DMS53 (cell line): Measurements from ENCODE around the gene TPD52L1.

Experiments
- DNase-seq: peaks from one replicate; lab custom pipeline; 2025; lab: John Stamatoyannopoulos, UW

TPD52L1 gene

GRCh38 chr6:125237764-125238163 is 84.2 kb downstream of the TPD52L1 start:
- no peak for DNase-seq

DNA sequence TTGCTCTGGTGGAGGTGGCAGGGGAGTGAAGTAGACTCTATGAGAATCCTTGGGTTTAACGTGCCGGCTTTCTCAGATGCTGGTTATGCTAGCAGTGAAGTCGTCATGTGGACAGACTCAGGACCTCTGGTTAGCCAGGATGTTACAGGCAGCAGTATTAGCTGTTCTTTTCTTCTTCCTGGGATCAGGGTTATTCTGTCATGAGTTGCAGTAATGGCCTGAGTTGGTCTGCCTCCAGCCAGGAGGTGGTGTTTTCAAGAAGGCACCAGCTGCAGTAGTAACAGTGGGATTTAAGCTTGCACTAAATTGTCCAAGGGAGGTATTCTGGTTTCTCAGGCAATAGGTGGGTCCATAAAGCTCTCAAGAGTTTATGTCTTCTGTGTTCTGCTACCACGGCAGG is 91.5 kb downstream of the TPD52L1 start:
- DNase-seq = no peak

DNA sequence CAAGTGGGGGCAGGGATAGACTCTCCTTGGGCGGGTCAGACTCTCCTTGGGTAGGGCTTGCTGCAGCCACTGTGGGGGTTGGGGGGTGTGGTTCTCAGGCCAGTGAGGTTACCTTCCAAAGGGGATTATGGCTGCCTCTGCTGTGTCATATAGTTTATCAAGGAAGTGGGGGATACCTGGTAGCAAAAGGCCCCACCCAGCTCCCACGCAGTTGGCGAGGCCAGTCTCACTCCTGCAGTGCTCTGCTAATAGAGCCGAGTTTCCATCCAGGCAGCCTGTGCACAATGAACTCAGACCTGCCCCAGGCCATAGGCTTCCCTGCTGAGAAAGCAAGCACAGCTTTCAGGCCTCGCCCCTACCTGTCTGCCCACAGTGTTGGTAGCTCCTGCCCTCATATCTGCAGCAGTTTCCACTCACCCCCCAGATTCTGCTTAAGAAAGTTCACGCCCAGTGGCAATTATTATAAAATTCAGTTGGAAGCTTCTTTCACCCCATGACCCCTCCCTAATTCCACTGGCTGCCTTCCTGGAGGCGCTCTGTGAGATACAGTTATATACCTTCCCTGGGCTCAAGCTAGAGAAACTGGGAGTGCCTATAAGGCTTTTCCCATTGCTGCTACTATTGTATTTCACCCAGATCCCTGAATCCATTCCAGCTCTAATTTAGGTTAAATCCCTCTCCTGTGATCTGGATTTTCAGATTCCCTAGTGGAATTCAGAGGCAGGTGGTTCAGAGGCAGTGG is 92.1 kb downstream of the TPD52L1 start:
- DNase-seq = no peak

GRCh38 chr6:125246566-125246965 is 93.0 kb downstream of the TPD52L1 start:
- no peak for DNase-seq

GRCh38 chr6:125248136-125248535 is 94.6 kb downstream of the TPD52L1 start:
- no peak for DNase-seq

GRCh38 chr6:125250511-125250910 is 96.9 kb downstream of the TPD52L1 start:
- DNase-seq = no peak

GRCh38 chr6:125251516-125252220 is 98.1 kb downstream of the TPD52L1 start:
- DNase-seq = no peak

GRCh38 chr6:125252891-125253290 is 99.3 kb downstream of the TPD52L1 start:
- DNase-seq = no peak

GRCh38 chr6:125253881-125254280 is 100.3 kb downstream of the TPD52L1 start:
- no peak for DNase-seq

GRCh38 chr6:125254321-125254720 is 100.7 kb downstream of the TPD52L1 start:
- DNase-seq = no peak

GRCh38 chr6:125255201-125255600 is 101.6 kb downstream of the TPD52L1 start:
- DNase-seq = no peak

- no peak for DNase-seq
Observed at GRCh38 chr6:125257351-125257750, 103.8 kb downstream of the TPD52L1 start.

DNA sequence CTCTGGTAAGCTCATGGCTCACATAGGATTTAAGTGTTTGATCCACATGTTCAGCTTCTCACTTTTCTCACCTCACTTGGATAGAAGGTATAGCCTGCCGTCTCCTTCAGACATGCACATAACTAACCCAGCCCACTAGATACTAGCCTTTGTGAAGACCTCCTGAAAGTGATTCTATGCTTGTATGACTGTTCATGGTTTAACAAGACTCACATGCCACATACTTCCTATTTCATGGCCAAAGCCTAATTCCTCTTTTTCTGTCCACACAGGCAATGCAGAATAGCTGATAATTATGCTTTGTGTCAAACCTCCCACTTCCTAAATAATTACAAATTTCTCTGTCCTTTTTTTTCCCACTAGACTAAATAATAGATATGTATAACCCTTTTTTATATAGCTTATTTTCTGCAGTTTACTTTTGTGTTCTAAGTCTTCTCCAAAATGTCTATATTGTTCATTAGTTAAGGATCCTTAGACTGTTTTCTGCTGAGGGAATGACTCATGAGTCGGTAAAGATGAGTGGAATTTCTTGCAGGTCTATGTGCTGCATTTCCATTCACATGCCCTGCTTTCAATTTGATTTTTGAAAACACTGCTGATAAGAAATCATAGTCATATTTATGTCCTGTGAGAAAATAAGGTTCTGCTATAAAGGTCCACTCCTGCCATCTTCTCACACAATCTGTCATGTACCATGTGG is 105.2 kb downstream of the TPD52L1 start:
- DNase-seq = no peak

DNA sequence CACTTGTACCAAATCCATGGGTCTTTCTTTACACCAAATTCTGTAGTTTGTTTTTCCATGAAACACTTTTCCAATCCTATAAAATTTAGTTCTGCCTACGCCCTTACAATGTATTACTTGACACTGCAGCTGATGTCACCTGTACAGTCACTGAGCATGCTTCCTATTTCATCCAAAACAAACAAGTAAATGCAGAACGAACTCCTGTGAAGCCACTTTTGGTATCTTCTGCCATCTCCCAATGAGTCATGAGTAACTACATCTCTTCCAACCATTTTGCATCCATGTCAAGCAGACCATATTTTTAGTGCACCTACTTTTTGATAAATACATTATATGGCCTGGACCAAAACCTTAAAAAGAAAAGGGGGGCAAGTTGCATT is 105.8 kb downstream of the TPD52L1 start:
- DNase-seq = no peak

GRCh38 chr6:125262016-125263013 is 108.7 kb downstream of the TPD52L1 start:
- DNase-seq = no peak

DNA sequence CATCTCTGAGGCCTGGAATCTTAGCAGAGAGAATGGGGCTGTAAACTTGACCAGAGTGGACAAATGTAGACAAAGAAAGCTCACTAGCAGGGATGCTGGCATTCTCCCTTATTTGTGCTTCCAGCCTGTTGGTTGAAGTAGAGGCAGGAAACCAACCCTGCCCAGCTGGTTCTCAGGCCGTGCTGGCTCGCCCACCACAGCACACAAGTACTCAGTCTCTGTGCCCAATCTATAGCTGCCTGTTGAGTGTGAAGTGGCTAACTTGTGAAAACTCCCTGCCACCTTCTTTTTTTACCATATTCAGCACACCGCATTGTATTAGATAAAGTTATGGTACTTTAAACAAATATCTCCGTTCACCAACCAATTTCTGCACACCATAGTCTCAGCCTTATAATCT is 110.9 kb downstream of the TPD52L1 start:
- DNase-seq = no peak

- no peak for DNase-seq
Observed at GRCh38 chr6:125267806-125268523, 114.4 kb downstream of the TPD52L1 start.

DNA sequence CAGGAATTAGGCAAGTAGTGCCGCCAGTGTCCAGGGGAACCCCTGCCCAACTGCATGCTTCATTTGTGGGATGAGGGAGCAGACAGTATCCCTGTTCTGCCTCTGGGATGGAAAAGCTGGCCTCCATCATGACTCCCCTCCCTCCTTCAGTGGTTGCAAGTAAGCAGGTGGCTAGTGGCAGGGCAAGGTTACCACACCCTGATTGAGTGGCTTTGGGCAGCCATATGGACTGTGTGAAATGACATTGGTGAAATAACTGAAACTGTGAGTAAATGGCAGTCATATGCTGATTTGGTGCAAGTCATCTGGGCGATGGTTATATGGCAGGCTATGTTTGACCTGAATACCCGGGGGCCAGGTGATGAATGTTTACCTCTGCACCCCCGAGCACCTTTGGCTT is 115.2 kb downstream of the TPD52L1 start:
- DNase-seq = no peak

GRCh38 chr6:125269328-125269985 is 115.9 kb downstream of the TPD52L1 start:
- no peak for DNase-seq

DNA sequence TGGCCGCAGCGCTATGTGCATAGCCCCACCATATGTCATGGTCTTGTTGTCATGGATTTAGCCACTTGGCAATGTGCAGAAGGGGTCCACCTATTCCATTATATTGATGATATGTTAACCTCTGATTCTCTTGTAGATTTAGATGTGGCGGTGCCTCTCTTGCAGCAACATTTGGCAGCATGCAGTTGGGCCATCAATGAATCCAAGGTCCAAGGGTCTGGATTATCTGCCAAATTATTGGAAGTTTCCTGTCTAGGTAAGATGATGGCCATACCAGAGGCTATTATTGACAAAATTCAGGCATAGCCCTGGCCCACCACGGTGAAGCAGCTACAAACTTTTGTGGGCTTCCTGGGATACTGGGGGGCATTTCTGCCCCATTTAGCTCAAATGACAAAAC is 116.8 kb downstream of the TPD52L1 start:
- DNase-seq = no peak
